CD4-positive, alpha-beta T cell treated with Interferon gamma for 1 hour (primary cell): ENCODE data around the gene ZBTB20.

ENCODE experiments used
- DNase-seq: peaks from one replicate; pipeline ENCODE4 v3.0.0-alpha.2; 2020

The ZBTB20 gene

DNA sequence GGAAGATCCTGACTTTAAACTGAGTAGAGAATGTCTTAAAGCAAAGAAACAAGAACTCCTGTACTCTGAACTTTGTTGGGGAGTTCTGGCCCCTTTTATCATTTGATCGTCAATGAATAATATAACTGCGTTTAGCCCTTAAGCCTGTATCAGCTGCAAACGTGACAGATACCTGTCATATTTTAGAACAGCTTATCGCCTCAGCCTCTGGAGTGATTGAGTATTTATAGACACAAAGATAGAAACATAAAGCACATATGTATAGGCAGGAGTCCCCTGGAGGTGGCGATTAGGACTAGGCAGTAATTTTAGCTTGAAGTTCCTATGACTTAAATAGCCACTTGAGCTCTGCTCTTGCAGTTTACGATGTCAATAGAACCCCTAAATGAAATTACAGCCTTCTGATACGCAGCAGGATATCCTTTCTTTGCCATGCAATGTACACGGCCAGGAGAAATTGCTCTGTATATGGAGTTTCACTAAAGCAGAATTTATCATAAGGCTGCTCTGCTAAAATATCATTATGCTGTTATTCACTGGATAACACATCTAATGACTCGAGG, 531.5 kb downstream of the ZBTB20 start:
- DNase-seq, result no peak

DNA sequence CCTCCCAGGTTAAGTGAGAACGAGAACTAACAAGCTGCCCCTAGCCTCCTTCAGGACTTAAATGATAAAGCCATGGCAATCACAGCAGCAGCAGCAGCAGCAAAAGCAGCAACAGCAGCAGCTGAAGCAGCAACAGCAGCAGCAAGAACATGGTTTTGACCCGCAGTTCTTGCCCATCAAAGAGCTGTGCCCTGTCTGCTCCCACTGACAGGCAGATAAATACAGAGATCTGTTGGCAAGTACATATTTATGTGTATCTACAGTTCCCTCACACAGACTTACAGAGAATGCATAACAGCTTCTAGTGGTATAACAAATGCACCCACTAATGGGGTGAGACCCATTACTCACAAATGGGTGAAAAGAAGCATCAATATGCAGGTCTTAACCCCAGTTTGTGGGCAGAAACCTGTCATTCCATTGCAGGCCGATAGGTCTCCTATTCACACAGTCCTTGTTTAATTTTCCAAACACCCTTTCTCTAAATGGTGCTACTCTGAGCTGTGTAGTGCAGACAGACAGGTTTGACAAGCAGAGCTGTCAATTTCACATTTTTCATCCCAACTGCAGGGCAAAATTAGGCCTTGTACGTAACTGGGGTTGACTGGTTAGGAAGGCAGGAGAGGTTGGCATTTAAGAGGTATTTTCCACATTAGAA, 537.0 kb downstream of the ZBTB20 start:
- DNase-seq, result no peak

DNA sequence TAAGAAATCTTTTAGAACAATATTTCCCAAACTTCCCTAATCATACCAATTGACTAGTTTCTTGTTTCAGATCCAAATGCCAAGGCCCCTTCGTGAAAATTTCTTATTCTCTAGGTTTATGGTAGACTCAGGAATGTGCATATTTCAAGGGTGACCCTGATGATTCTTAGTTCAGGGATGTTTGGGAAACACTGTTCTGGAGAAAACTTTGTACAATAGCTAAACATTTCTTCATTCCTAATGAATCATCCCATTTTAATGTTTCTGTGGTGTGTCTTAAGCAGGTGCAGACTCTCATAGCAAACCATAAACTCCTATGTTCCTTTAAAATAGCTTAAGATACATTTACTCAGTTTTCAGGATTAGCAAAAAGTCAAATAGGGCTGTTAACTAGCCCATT, 538.8 kb downstream of the ZBTB20 start:
- no peak for DNase-seq

DNA sequence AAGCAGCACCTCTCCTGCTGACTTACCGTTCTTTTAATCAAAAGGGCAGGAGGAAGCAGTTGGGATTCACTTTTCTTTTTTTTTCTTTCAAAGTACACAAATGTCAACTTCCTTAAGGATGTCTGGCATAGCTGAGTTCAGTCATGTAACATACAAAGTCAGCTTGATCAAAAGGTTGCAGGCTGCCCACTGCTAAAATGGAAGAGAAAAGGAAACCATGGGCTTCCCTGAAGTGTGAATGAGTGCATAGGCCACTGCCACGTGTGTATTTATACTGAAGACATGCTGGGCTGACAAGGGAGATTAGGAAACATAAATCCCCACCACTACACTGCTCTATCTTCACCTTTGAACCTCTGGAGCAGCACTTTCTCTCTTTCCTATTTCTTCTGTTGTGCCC, 540.8 kb downstream of the ZBTB20 start:
- DNase-seq, result no peak

DNA sequence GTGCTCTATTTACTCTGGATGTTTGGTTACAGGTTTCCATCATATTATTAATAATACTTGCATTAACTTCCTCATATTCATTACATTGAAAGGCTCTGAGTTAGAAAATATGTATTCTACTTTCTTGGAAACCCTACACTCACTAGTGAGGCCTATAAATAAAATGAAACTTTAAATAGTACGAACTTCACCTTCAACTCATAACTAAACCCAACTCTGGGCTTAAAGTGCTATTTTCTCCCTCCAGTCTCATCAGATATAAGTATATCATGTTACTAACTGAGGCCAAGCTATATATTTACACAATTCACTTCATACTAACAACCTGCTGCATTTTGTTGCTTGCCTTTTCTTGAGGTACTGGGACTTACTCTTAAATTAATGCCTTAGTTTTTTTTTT, 546.5 kb downstream of the ZBTB20 start:
- no peak for DNase-seq

DNA sequence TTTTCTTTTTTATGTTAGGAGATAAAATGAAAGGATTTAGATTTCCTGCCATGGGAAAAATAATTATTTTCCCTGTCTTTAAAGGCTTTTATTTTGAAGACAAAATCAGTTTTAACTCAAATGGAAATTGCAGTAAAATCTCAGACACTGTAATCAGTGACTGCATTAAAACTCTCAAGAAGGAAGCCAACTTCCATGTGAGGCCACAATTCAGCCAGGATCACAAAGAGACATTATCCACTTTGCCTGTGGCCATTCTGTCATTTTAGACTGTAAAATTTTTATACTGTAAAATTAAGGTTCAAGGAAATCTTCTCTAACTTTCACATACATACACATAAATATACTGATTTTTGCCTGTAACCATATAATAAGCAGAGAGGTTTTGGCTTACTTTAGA, 549.2 kb downstream of the ZBTB20 start:
- no peak for DNase-seq

DNA sequence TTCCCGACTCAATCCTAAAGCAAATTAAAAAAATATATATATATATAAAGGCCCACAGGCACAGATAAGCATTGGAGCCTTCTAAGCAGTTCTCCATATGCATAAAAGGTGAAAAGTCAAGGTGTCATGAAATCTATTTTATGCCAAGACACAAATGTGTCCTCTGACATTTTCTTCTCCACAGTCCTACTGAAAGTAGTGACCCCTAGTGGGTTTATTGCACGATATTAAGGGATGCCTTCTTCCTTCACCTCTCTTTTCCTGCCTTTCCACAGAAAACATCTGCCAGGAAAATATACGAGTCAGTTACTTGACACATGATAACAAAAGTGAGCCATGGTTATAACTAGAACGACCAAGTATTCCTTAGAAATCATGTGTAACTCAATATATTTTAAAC, 550.1 kb downstream of the ZBTB20 start:
- no peak for DNase-seq

DNA sequence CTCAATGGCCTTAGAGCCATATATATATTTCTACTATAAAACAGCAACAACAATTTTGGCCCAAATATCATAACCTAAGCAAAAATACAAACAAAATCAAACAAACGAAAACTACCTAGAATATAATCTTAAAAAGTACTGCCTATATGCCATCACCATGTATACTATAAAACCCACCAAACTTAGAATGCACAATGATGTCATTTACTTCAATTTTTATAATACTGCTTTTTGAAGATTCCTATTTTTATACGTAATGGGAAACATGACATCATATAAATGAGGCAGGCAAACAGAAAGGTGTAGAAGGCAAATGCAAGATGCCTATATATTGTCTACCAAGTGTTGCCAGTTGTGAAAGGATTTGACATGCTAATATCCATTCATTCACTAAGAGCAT, 550.9 kb downstream of the ZBTB20 start:
- no peak for DNase-seq

DNA sequence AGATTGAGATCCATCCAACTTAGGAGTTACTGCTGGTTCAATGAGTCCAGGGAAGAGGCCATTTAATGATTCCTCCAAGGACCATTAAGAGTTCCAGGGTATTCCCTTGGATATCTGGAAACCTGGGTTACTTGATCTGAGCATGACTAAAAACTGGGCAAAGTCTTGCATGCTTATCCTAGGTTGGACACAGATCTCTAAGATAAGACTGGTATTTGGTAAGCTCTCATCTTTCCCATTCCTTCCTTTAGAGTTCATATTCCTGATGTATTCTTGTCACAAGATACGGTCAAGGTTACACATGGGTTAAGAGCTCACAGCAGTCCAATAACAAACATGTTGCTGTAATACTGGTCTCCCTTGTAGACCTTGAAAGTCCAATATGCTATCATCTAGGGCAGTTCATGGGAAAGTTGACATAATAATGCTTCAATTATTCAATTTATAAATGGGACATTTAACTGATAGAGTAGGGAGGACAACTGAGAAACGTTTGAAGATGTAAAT, 551.5 kb downstream of the ZBTB20 start:
- no peak for DNase-seq

DNA sequence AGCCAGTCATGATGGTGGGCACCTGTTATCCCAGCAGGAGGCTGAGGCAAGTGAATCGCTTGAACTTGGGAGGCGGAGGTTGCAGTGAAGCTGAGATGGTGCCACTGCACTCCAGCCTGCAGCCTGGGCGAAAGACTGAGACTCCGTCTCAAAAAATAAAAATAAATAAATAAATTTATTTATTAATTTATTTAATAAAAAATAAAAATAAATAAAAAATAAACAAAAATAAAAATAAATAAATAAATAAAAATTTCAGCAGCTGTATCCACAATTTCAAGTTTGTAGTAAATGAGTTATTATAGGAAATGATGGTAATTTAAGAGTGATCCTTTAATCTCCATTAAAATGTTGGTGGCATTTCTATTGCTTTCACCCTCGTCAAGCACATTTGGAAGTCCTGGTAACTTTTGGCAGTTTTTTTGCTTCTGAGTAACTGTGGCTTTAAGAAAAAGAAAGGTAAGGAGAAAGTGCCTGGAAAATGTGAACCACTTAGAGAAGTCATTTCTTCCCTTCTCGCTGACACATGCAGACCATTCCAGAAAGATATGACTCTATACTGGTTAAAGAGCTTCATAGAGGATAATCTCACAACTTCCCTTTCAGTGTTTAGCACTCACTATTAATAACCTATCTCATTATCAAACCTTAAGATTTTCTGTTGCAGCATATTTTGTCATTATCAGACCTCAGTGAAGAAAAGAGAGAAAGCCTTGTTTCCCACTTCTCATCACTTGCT, 556.6 kb downstream of the ZBTB20 start:
- DNase-seq, result no peak

DNA sequence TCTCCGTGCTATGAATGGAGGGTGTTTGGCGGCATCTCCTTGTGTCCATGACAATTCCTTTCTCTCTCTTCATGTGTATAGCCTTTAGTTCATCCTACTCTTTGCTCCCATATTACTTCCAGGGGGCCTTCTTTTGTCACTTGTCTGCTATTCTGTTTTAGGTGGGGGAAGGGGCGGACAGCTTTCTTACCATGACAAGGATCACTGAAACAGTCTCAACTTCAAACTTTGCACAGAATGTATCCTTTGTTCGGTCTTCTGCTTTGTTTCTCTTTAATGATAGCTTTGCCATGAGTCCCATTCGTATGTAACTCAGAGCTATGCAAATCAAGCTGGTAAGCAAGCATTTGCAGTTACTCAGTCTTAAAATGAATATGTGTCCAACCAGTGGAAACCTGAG, 559.1 kb downstream of the ZBTB20 start:
- DNase-seq, result no peak

DNA sequence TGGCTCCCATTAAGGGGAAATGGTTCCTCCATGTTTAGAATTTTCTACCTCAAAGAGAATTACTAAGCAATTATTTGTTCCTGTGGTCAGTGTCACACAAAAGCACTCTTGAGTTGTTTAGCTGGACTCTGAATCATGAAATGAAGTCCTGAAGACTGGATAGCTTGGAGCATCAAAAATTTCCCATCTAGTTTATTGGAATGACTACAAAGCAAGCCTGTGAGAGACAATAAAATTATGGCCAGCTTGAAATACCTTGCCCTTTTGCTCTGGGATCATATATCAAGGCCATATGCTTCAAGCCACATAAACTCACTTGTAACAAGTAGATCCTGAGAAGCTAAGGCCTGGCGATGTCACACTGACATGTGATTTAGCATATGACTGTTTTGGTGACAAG, 561.0 kb downstream of the ZBTB20 start:
- no peak for DNase-seq

DNA sequence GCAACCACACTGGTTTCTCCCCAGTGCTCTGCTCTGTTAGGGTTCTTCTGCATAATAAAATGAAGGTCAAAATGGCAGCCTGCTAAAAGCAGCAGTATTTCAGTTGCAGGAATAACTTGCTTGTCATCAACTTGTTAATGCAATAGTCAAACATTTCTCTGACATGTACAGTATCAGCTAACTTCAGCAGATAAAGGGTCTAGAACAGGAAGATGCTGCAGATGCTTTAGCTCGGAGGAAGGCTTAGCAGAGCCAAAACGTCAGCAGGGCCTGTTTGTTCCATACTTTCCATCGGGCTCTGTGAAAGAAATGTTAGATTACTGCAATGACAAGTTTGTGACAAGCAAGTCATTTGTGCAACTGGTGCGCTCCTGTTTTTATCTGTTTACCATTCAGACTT, 561.4 kb downstream of the ZBTB20 start:
- DNase-seq, result no peak

DNA sequence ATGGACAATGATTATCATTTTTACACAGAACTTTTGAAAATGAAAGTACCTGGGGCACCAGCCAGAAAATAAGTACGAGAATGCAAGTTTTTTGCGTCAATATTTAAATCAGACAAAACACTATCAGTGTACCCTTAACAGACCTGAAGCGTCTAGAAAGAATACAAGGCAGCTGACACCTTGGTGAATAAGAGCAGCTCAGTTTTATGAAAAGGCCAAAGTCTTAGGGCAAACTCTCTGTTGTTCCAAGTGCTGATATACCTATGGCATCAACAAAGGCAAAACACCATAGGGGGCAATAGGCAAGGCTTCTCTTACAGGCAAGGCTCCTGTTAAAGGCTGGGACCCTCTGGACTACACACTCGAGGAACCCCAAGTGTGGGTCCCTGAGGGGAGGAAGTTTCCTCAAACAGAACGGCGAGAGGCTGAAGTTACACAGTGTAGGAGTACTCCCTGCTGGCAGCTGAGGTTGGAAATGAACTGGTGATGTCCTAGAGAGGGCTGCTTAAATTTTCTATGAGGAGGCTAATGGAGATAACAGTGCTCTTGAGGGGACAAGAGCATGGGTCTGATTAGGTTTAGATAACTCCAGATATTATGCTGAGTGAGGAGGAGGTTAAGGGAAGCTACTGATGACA, 562.2 kb downstream of the ZBTB20 start:
- no peak for DNase-seq

DNA sequence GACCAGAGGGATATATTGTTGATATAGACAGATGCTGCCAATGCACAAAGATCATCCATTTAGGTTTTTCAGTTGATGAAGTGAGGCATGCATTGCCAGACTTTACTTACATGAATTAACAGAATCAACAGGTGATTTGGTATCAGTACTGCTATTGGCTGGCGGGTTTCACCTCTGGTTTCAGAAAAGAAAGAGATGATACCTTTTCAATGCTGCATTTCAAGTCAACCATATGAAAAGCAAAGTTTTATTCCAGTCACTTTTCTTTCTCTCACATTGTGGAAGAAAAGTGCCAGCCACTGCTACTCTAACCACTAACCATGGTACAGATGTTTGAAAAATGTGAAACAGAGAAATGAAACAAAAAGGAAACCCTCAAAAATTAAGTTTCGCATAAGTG, 564.2 kb downstream of the ZBTB20 start:
- no peak for DNase-seq

DNA sequence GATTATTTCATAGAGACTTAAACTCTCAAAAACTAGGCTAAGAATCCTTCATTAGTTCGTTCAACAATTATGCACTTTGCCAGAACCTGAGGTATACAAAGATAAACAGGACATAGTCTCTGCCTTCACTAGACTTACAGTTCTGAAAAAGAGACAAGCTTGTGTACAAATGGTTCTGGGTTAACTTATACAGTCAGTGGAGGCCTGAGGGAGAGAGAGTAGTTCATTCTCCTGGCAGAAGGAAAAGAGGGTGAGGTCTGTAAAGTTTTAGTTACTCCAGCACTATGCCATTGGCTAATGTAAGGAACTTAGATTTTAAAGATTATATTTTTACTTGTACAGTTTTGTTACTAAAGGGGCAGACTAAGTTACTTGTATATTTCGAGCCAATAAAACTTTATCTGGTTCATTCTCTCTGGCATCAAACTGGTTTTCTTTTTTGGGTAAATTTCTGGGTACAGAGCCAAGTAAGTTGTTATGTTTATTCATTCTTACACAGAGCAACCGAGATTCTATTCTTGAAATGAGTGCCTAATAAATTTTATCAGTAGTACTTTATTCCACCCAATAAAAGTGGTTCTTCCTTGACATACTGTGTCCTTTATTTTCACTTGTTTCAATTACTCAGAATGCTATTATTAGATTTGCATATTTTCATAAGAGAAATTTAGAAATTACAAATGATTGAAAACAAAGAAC, 574.6 kb downstream of the ZBTB20 start:
- no peak for DNase-seq

DNA sequence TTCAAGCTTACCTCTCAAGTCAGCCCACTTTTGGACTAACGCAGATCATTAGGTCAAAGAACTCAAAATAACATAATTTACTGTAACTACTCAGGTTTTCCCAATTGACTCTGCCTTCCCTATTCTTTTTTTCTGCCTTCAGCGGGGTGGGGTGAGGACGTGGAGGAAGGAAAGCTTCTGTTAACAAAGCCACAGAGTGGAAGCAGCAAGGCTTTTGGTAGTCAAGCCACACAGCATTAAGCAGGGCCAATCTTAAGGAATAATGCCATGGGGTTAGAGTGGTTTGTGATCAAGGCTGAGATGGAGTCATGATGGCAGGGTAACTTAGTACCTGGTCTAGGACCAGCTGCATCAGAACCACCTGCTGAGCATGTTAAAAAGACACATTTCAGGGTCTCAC, 575.7 kb downstream of the ZBTB20 start:
- DNase-seq, result no peak

DNA sequence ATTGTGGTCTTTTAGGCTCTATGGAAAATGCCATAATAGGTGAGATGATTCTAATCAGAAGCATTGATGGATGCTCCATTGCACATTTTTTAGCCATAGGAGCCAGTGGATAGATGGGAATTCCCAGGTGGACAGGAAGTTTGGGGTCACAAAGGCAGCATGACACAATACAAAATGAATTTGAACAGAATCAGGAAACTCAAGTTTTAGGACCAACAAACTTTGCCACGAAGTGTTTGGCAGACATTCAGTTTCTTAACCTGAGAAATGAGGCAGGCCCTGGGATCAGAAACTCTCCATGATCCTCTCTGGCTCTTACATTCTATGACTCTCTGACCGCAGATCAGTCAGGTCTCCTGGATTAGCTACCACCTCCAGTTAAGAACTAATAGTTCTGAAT, 577.9 kb downstream of the ZBTB20 start:
- no peak for DNase-seq

DNA sequence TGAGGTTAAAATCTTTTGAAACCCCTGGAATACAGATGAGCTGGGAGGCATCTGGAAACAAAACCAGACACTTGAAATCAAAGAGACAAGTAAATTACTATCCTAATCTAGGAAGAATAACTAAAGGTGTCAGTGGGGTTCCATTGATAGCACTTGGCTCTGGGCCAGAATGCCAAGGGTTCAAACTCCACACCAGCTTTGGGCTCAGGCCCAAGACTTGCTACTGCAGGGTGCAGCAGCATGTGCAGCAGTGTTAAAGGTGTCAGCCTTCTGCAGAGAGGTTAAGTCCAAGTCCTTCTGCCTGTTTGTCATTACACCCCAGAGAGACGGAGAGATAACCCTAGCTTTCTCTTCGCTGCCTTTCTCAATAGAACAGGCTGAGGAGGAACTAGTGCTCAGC, 579.3 kb downstream of the ZBTB20 start:
- no peak for DNase-seq

DNA sequence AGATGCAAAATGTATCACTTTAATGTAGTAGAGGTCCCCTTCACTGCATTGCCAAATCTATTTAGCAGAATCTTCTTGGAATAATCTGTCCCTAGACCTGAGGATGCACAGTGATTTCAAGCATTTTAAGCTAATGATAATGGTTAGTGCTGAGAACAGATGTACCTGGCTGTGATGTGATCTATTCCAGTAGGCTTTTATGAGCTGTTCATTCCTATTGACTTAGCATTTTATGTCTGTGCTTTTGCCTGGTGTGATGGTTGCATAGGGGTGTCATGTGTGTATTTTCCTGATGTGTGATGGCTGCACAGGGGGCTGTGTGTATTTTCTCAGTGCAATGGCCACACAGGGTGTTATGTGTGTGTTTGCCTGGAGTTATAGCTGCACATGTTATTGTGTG, 580.3 kb downstream of the ZBTB20 start:
- no peak for DNase-seq

DNA sequence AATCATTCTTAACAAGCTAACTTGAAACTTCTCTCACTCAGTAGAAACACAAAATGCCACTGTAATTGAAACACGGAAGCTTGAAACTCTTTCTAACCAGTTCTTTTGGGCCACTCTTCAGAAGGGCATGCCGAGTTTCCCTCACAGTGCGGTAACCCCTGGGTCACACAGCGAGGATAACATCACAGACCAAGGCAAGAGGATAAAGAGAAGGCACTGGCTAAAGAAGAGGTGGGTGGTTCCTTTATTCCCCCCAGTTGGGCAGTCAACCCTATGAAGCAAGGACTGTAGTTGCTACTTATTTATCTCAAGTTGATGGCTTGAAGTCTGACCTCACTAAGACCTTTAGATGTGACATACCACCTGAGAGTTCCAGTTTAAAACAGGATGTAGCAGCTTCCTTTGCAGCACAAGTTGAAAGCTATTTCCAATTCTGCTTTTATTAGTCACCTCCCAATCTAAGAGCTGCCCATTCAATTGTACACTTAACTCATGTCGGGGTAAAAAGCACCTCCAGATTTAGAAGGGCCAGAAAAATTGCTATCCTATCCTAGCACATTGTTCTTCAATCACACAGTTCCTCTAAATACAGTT, 580.8 kb downstream of the ZBTB20 start:
- no peak for DNase-seq

DNA sequence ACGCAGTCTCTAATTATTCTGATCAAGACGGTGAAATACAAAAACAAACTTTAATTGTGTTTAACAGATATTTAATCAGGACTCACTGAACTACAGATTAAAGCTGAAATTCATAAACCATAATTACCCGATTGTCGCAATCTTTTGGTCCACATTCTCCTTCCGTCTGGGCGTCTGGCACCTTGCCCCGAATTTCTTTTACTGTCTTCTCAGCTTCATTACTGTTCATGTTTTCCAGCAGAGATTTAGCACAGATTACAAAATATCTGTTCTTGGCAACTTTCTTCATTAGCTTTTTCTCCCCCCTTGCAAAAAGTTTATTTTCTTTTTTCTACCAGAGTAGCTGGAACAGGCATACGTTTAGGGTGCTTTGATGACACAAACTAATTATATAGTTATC, 581.9 kb downstream of the ZBTB20 start:
- DNase-seq, result no peak

DNA sequence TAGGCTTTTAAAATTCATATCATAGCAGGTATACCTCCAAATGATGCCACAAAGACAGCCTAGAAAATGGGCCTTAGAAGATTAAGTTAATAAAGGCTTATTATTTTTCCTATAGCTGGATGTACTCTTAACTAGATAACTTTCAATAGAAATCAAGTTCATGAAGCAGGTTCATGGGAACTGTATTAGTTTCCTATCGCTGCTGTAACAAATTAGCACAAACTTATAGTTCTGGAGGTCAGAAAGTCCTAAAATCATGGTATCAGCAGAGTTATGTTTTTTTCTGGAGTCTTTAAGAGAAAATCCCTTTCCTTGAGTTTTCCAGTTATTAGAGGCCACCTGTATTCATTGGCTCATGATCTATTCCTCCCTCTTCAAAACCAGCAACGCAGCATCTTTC, 583.4 kb downstream of the ZBTB20 start:
- DNase-seq, result no peak
